G401 (cell line): ENCODE results near the gene DTX4. TPM values are rescaled to one million over a fixed set of nuclear protein-coding genes. Genes with fewer than 3 reads are reported as not detected.
"Not testable (repeated sequence)": the region's sequence is repeated elsewhere in the genome, so short reads cannot be mapped to it uniquely, and the experiment has no call there.

Source experiments
- DNase-seq: peaks from one replicate; pipeline ENCODE4 v3.0.0-alpha.2; 2015; ENCODE audit warnings: low spot score
- in situ Hi-C: cut with HindIII; loops from 2 replicates; pipeline ENCODE4 v1.10.0; 2016; ENCODE audit warnings: low sequenced_read_pairs, mixed read lengths
- total RNA-seq: library from RNA; depleted of rRNA; stranded (reverse); fragments of >200 nt; shearing (Covaris generic); gene quantifications from 2 replicates; pipeline ENCODE4 v1.2.3, GENCODE V29; 2014; rRNA removed

The DTX4 gene
- total RNA-seq, result 0.55 and 3.7 TPM in 2 replicates

DNA sequence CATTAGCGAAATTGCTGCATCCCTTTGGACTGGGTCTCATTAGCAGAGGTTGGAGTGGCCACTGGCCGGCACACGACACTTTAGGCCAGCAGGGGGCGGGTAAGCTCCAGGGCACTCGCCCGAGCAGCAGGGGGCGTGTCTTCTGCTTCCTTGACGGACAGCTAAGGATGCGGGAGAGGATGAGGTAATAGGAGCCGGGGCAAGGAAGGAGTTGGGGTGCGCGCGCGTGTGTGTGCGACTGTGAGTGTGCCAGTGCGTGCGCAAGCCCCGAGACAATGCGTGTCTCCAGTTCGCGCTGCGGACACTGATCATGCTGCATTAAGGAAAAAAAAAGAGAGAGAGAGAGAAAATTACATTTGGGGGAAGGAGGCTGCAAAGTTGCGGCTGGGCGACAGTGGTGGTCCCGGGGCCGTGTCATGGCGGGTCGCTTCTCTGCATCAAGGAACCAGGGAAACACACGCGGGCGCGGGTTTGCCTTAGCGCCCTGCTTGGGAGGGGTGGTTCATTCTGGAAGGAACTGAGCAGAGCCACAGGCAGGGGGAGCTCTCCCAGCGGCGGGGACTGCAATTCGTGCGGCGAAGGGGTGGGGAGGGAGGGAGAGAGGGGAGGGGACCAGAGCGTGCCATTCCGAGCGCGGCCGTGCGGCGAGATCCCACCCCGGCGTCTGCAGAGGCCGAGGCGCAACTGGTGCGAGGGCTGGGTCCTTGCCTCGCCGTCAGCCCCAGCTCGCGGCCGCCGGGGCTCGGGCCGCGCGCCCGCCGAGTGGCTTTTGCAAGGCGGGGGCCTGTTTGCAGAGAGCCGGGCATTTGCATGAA lies at the start of gene DTX4:
TSS of gene DTX4 (plus strand) at position 625 of the 815 bp plus-strand sequence. CDS start 464 bp downstream, outside the sequence.
- in situ Hi-C loops, result no loop called here
- peak; percentile 93 for DNase-seq

DNA sequence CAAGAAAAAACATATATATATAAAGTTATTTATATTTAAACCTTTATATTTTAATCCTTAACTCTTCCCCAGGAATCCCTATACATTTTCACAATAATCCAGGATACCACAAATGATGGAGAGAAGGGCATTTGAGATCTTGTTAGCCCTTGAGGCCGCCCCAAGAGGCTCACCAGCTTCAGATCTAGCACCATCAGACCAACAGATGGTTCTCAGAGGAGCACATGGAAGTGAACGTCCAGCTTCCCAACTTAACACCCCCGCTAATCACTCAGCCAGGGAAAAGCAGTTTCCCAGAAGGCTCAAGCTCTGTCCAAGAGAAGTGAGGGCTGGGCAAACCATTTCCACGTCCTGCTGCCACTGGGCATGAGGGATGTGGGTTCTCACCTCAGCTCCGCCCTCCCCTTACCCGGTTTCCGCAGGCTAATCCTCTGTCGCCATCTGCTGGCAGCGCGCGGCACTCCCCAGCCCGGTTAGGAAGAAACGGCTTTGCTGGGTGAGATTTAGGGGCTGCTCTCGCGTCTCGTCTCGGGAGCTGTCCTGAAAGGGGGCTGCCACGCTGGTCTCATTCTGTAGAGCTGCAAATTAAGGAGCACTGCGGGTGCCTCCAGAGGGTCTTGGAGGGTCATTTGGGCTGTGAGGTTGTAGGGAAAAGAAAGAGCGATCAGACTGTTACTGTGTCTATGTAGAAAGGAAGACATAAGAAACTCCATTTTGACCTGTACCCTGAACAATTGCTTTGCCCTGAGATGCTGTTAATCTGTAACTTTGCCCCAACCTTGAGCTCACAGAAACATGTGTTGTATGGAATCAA lies 36.1 kb upstream of the DTX4 start:
- in situ Hi-C loops, result no loop called here
- DNase-seq, result peak; percentile 51

DNA sequence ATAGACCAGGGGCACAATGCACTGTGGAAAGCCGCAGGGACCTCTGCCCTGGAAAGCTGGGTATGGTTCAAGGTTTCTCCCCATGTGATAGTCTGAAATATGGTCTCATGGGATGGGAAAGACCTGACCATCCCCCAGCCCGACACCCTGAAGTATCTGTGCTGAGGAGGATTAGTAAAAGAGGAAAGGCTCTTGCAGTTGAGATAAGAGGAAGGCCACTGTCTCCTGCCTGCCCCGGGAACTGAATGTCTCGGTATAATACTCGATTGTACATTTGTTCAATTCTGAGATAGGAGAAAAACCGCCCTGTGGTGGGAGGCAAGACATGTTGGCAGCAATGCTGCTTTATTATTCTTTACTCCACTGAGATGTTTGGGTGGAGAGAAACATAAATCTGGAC lies 35.4 kb upstream of the DTX4 start:
- DNase-seq, in situ Hi-C loops: not testable (repeated sequence)

DNA sequence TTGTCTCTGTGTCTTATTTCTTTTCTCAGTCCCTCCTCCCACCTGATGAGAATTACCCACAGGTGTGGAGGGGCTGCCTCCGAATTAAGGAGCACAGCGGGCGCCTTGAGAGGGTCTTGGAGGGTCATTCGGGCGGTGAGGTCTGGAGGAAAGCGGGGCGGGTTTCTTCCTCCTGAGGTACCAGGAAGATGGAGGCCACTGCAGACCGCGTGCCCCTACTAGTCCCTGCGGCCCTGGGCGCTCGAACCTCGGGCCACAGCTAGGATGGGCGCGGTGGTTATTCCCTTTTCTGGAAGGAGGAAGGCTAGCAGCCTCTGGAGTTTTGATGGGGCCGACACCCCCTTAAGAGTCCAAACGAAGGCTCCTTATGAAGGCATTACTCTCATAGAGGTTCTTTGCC lies 34.7 kb upstream of the DTX4 start:
- no peak for DNase-seq
- in situ Hi-C loops, result no loop called here

DNA sequence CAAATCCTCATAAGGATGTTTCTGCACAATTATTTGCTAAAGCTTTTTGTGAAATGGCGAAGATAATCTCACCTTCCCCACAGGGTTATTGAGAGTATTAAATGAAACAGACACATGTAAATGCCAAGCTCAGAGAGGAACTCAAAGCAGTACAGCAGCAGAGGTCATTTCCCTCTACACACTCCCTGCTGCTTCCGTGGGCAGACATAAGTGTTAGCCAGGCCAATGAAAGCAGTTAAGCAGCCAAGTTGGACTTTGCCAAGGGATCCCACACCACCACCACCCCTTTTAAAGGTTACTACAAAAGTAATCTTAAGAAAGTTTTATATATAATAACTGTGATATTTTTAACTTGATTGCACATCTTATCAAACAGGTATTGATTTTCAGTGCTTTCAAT lies 33.3 kb upstream of the DTX4 start:
- in situ Hi-C loops, result no loop called here
- DNase-seq, result no peak

DNA sequence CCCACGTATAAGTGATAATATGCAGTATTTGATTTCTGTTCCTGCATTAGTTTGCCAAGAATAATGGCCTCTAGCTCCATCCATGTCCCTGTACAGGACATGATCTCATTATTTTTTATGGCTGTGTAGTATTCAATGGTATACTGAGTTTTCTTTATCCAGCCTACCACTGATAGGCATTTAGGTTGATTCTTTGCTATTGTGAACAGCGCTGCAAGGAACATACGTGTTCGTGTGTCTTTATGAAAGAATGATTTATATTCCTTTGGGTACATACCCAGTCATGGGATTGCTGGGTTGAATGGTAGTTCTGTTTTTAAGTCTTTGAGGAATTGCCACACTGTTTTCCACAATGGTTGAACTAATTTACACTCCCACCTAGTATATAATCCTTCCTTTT lies 30.7 kb upstream of the DTX4 start:
- no peak for DNase-seq
- in situ Hi-C loops, result no loop called here

DNA sequence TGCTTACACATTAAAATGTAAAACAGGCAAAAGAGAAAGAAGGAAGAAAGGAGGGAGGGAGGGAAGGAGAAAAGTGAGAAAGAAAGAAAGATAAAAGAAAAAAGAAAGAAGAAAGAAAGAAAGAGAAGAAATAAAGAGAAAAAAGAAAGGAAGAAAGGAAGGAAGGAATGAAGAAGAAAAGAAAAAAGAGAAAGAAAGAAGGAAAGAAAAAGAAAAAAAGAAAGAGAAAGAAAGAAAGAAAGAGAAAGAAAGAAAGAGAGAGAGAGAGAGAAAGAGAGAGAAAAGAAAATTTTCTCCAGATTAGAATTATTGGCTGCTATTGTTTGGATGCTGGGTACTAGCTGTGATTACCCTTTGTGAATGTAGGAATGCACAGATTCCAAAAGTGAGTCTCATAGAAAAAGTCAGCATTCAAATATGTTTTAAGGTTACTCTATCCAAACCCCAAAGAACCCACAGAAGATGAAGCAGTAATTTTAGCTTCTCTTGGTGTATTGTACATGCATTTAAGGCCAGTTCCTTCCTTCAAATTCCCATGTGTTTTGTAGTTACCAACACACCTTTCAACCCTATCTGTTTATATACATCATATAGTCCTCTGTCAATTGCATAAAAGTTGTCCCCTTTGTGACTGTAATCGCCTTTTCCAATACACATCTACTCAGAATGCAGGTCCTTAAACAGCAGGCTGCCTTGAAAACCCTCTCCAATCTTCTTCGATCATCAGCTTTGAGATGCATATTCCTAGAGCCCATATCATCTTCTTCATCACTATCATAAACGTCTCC lies 30.1 kb upstream of the DTX4 start:
- peak; percentile 25 for DNase-seq
- in situ Hi-C loops, result no loop called here

DNA sequence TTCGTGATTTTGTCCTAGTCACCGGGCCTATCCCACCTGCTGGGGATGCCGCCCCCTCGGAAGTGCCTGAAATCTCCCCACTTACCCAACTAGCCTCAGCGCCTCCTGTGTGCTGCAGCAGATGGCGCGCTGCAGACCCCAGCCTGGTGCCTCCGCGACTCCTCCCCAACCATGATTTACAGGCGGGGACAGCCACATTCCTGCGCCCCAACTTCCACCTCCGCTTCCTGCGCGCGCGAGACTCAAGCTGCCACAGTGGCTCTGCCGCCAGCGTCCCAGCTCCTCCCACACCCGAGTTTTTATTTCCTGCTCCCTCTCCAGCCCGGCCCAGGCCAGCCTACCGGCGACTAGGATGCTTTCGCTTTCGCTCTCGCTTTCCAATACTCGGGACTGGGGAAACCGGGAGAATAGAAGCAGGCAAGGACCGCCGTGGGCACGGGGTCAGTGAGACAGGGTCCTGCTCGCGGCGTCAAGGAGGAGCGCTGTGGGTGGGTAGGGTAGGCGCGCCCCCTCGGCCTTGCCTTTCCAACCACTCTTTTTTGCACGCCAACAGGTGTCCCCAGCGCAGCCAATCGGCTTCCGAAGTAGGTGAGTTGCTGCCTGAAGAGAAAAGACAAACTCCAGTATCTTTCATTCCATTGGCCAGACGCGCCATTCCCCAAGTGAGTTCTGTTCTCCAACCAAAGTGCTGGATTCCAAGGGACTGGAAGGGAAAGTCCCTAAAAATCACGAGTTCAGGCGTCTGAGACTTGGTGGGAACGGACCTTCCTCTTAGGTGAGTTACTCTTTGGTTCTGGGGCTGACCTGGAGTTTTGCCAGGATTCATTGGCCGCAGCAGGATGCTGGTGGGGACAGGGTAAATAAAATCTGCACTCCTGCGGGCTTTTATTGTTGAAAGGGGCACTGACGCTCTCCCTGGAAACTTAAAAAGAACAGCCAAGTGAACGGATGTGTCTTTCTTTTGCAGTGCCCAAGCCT lies 29.1 kb upstream of the DTX4 start, which contains the start of gene FAM111A:
TSS of gene FAM111A (plus strand) at position 327 of the 978 bp plus-strand sequence. CDS start 6,017 bp downstream, outside the sequence.
- peak; percentile 66 for DNase-seq
- in situ Hi-C loops, result no loop called here

DNA sequence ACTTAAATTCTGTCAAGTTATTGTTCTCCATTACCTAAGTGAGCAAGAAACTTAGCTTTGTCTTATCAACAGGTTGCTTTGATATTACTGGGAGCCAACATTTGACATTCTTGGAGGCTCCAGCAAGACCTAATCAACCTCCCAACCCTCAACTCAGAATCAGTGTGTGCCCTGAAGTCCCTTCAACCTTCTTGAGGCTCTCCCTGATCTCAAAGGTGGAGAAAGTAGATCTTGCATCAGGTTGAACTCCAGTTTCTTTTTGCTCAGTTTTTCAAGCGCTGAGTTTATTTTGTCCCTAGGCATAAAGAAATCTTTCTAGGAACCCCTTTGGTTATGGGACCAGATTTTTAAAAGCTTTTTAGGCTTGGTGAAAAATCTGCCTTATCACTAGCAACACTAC lies 27.8 kb upstream of the DTX4 start:
- in situ Hi-C loops, result no loop called here

DNA sequence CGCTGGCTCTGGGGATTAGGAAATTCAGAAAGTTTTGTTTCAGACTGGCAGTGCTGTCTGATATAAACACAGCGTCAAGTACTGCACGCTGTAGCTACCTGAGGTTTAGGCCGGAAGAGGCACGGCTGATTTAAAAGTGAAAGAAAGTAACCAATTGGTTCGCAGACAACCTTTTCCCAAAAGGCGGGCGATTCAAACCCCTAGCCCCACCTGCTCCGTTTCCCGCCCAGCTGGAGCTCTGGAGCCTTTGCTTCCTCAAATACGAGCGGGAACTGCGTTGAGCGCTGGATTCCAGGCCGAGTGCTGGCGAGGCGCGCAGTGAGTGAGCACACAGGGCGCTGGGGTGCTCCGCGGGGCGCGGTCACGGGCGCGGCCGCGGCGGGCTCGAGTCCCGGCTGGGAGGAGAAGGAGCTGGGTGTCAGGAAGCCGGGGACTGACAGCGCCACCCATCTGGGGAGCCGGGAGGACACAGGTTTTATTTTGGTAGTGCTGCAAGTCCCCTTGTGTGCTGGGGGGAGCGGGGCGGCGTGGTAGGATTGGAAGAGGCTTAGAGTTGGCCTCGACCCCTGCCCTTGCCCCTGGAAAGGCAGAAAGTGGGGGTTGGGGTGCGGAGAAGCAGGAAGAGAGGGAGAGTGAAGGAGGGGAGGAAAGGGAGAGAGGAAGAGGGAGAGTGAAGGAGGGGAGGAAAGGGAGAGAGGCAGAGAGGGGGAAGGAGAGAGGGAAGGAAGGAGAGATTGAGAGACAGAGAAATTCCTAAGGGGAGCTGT lies 27.2 kb upstream of the DTX4 start:
- peak; percentile 60 for DNase-seq
- in situ Hi-C loops, result no loop called here

More for the DNA sequence above, 27.8 kb upstream of the DTX4 start:
- DNase-seq, result peak; percentile 4

DNA sequence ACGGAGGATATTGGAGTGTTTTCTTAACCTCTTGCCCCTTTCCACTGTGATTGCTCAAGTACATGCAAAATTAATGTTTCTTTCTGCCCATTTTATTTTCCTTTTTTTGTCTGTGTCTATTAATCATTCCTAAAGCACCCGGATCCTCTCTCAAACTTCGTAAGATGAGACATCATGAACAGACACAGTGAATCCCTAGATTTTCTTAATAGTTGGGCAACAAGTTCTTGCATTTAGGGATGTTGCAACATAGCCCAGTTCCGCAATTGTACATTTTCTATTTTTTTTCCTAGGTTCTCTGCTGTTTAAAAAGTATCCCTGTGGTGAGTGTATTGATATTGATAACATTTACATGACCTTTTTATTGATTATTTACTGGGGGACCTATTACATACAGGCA lies 26.4 kb upstream of the DTX4 start:
- no peak for DNase-seq
- in situ Hi-C loops, result no loop called here

DNA sequence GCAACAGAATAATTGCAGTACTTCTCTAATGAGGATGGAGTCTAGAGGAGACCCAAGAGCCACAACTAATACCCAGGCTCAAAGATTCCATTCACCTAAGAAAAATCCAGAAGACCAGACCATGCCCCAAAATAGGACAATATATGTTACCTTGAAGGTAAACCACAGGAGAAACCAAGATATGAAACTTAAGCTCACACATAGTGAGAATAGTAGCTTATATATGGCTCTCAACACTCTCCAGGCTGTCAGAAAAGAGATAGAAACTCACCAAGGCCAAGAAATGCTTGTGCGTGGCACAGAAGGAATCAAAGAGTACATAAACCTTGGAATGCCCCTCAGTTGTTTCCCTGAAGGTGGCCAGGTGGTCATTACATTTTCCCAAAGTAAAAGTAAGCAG lies 20.2 kb upstream of the DTX4 start:
- in situ Hi-C loops, result no loop called here
- no peak for DNase-seq

DNA sequence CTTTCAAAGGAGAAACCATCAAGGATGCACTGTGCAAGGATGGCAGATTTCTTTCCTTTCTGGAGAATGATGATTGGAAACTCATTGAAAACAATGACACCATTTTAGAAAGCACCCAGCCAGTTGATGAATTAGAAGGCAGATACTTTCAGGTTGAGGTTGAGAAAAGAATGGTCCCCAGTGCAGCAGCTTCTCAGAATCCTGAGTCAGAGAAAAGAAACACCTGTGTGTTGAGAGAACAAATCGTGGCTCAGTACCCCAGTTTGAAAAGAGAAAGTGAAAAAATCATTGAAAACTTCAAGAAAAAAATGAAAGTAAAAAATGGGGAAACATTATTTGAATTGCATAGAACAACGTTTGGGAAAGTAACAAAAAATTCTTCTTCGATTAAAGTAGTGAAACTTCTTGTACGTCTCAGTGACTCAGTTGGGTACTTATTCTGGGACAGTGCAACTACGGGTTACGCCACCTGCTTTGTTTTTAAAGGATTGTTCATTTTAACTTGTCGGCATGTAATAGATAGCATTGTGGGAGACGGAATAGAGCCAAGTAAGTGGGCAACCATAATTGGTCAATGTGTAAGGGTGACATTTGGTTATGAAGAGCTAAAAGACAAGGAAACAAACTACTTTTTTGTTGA lies 19.5 kb upstream of the DTX4 start:
- DNase-seq, result no peak
- in situ Hi-C loops, result no loop called here

DNA sequence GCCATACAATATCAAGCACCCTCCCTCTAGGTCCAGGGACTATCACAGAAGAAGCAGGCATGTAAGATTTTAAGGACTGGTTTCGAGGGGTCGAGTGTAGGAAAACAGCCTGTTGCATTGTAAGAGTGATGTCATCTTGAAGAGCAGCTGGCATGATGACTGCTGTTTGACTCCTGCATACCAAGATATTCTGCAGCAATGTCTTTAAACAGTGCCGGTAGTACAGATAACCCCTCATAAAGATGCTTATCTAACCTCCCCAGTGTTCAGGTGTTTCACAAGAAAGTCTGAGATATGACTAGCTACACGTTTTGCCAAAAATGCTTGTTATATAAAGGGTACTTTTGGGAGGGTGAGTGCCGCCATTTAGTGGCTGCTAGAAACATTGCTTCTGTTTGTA lies 17.3 kb upstream of the DTX4 start:
- in situ Hi-C loops, result no loop called here

DNA sequence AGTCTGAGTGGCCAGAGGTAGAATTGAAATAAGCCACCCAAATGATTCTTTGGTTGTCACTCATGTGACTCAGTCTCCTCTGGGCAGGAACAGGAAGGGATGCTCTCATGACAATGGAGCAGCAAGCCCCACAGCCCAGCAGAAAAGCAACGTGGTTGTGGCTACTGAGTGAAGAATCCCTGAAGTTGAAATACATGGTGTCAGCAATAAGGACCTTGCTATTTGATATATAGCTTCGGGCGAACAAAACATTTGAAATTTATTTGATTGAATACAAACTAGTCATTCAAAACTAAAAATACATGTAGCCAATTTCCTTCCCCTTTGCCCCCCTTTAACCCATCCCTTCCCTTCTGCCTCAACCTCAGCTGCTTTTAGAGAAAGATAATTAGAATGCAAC lies 14.5 kb upstream of the DTX4 start:
- DNase-seq, result no peak
- in situ Hi-C loops, result no loop called here

More for the DNA sequence above, 17.3 kb upstream of the DTX4 start:
- no peak for DNase-seq

DNA sequence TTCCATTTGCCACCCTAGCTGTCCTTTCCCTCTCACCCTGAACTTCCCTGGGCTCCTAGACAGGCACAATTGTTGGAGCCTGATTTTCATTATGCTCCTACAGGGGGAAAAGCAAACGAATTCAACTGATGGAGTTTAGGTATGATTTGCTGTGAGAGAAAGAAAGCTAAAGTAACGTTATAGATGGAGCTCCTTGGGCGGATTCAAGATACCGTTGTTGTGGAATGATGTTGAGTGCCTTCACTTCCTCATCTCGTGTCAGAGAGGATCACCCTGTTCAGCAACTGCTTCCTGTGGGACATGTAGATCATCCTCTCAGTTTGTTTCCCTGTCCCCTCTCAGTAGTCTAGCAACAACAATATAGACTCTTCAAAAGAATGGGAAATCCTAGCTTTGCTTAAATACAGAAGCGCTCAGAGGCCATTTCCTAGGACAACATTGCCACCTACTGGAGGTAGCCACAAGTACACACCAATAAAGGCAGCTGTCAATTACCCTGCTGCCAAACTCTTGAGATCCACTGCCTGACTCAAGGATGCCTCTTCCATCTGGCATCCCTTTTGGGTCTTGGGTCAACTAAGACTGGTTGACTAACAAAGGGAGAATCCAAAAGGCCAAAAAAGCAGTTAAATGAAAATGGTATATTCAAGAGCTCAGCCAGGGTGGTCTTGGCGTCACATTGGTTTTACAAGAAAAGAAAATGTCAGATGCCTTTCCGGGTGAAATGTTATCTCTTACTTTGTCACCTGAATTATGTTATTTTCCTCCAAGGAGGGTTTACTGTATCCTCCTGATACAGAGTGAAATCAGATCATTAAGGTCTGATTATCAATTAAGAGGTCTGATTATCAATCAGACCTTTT lies 13.5 kb upstream of the DTX4 start:
- peak; percentile 77 for DNase-seq
- in situ Hi-C loops, result no loop called here
